Karpas-422 (cell line): ENCODE measurements around the gene ATXN7L1. TPM values are rescaled to one million over a fixed set of nuclear protein-coding genes. Genes with fewer than 3 reads are reported as not detected.
A peak's percentile ranks its signal among the peaks of the same experiment; 100 is the strongest.
"Not testable (repeated sequence)": the region's sequence is repeated elsewhere in the genome, so short reads cannot be mapped to it uniquely, and the experiment has no call there.

Source experiments
- DNase-seq: peaks from one replicate; pipeline ENCODE4 v3.0.0-alpha.2; 2015
- H2AFZ ChIP-seq: fragments of 200-600 bp; sonication (generic); 2 replicates; pipeline ENCODE4 v1.6.1; 2014; ENCODE audit warnings: antibody characterized with exemption, low read length, mixed read lengths
- H3K27ac ChIP-seq: fragments of 200-600 bp; sonication (generic); 2 replicates; pipeline ENCODE4 v1.5.1; 2014; ENCODE audit warnings: mild to moderate bottlenecking, low read length, moderate library complexity
- H3K27me3 ChIP-seq: fragments of 200-600 bp; sonication (generic); 2 replicates; pipeline ENCODE4 v1.6.1; 2014; ENCODE audit warnings: low read length, mixed read lengths
- H3K36me3 ChIP-seq: fragments of 200-600 bp; sonication (generic); 2 replicates; pipeline ENCODE4 v1.6.1; 2014; ENCODE audit warnings: low read length, mixed read lengths; ENCODE audit not compliant: insufficient read depth
- H3K4me1 ChIP-seq: fragments of 200-600 bp; sonication (generic); 2 replicates; pipeline ENCODE4 v1.6.1; 2014; ENCODE audit warnings: mild to moderate bottlenecking, low read length, mixed read lengths
- H3K4me2 ChIP-seq: fragments of 200-600 bp; sonication (generic); 2 replicates; pipeline ENCODE4 v1.6.1; 2014; ENCODE audit warnings: low read length, low read depth, mild to moderate bottlenecking; ENCODE audit not compliant: poor library complexity, severe bottlenecking
- H3K4me3 ChIP-seq: fragments of 200-600 bp; sonication (generic); 2 replicates; pipeline ENCODE4 v1.5.1; 2014; ENCODE audit warnings: mild to moderate bottlenecking, antibody characterized with exemption, low read length, mixed read lengths
- H3K79me2 ChIP-seq: fragments of 200-600 bp; sonication (generic); 2 replicates; pipeline ENCODE4 v1.6.1; 2014; ENCODE audit warnings: mild to moderate bottlenecking, low read length, mixed read lengths
- H3K9ac ChIP-seq: fragments of 200-600 bp; sonication (generic); 2 replicates; pipeline ENCODE4 v1.6.0; 2014; ENCODE audit warnings: low read length
- H3K9me2 ChIP-seq: fragments of 200-600 bp; sonication (generic), shearing (Covaris generic); replicated peaks from 2 replicates; pipeline ENCODE4 v1.6.0; 2014; ENCODE audit warnings: mild to moderate bottlenecking, low read length, moderate library complexity; ENCODE audit not compliant: insufficient read depth
- H3K9me3 ChIP-seq: fragments of 300-700, 200-600 bp; sonication (generic); 2 replicates; pipeline ENCODE4 v1.6.1; 2014; ENCODE audit warnings: low read length, mixed read lengths
- H4K20me1 ChIP-seq: fragments of 200-600 bp; sonication (generic); 2 replicates; pipeline ENCODE4 v1.6.1; 2014; ENCODE audit warnings: mild to moderate bottlenecking, antibody characterized with exemption, low read length, low read depth; ENCODE audit not compliant: insufficient read depth
- total RNA-seq: library from RNA; depleted of rRNA; stranded (reverse); fragments of >200 nt; shearing (Covaris generic); gene quantifications from 2 replicates; pipeline ENCODE4 v1.2.3, GENCODE V29; 2014; ENCODE audit warnings: low replicate concordance

ATXN7L1 gene
- total RNA-seq, 1 experiment from 2014 or later = not detected

DNA sequence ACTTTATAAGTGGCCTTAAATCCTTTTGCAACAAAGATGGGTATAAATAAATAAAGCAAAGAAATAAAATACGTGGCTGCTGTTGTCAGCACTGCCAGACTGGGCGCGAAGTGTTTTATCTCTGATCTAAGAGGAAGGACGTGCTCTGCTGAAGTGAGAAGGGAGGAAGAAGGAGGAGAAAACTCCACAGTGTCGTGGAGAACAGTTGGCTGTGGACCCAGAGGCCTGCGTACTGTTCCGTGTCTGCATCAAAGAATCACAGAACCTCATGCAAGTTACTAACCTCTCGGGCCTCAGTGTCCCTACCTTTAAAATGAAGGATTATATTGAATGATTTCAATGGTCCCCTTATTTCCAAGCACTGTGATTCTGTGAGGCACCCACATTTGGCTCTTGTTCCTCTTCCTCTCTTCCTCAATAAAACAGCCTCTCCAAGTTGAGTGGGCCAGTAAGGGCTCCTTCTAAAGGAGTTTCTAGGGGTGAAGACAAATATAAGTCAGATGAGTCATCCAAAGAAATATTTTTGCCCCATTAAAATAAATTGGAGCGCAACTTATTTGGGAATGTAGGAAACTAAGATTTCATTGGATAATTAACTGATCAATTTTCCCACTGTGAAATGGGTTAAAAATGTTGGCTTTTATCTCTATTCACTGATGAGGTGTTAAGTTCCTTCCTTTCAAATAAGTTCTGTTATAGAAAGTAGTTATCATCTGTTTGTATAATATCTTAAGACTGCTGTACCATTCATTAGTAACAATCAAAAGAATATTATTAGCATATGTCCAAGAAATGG, 168.2 kb downstream of the ATXN7L1 start:
- Histone ChIP-seq H3K4me3 (no peak overlapping the region), H3K4me1 (no peaks in the 10 kb centered on the region), H4K20me1 (no peaks in the 10 kb centered on the region), H3K9me3 (peaks cover 10% of the 10 kb centered on the region; the same call in 1 of the 2 replicates), H2AFZ (no peak overlapping the region), H3K4me2 (no peak overlapping the region), H3K9me2 (no peaks in the 10 kb centered on the region), H3K79me2 (no peaks in the 10 kb centered on the region), H3K27ac (no peak overlapping the region), H3K36me3 (no peaks in the 10 kb centered on the region), H3K9ac (no peak overlapping the region), H3K27me3 (no peaks in the 10 kb centered on the region)
- no peak for DNase-seq

DNA sequence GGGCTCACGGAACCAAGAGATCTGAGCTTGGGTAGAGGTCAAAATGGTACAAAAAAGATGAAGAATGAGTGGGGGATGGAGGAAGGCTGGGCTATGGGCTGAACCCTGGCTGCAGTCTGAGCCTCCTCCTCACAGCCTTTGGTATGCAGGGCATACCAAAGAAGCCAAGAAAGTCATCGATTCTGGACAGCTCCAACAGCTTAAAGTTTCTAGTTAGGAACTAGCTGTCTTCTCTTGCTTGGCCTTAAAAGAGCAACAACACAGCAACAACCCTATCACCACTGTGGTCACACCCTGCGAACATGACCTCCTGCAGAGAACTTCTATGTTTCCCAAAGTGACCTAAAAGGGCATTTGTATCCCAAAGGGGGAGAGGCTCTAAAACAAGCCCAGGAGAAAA, 169.0 kb downstream of the ATXN7L1 start:
- DNase-seq = no peak
- no peaks in the 10 kb centered on the region for H3K9me2 ChIP-seq

DNA sequence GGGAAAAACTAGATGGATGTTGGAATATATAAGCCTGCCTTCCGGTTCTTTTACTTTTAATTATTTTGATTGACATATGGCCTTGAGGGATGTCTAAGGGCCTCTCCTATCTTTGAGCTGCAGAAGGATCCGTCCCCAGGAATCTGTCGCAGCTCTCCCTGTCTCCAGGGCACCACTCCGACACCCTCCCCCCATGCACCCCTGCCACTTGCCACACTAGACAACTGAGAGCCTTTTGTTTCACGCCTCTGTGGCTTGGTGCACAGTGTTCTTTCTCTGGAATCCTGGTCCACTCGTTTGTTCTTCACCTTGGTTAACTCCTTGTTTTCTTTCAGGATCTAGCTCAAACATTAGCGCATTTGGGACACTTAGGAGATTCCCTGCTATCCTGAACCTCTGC, 171.0 kb downstream of the ATXN7L1 start:
- no peaks in the 10 kb centered on the region for H3K79me2 ChIP-seq
- H3K4me3 ChIP-seq = no peak overlapping the region
- no peaks in the 10 kb centered on the region for H3K27me3 ChIP-seq
- no peaks in the 10 kb centered on the region for H3K9me3 ChIP-seq
- H3K9me2 ChIP-seq = no peaks in the 10 kb centered on the region
- H3K4me1 ChIP-seq = no peaks in the 10 kb centered on the region
- no peak for DNase-seq
- H3K9ac ChIP-seq = no peak overlapping the region
- no peak overlapping the region for H3K4me2 ChIP-seq
- H3K27ac ChIP-seq = no peak overlapping the region
- H4K20me1 ChIP-seq = no peaks in the 10 kb centered on the region
- H2AFZ ChIP-seq = no peak overlapping the region
- H3K36me3 ChIP-seq = no peaks in the 10 kb centered on the region

More for the DNA sequence above, 169.0 kb downstream of the ATXN7L1 start:
- H3K4me2 ChIP-seq = no peak overlapping the region
- H3K9me3 ChIP-seq = peaks cover 10% of the 10 kb centered on the region; the same call in 1 of the 2 replicates
- no peaks in the 10 kb centered on the region for H3K79me2 ChIP-seq
- H3K4me3 ChIP-seq = no peak overlapping the region
- H3K27ac ChIP-seq = no peak overlapping the region
- no peaks in the 10 kb centered on the region for H4K20me1 ChIP-seq
- H3K4me1 ChIP-seq = no peaks in the 10 kb centered on the region
- no peak overlapping the region for H2AFZ ChIP-seq
- no peak overlapping the region for H3K9ac ChIP-seq
- no peaks in the 10 kb centered on the region for H3K36me3 ChIP-seq
- no peaks in the 10 kb centered on the region for H3K27me3 ChIP-seq

- Histone ChIP-seq H3K79me2 (no peaks in the 10 kb centered on the region), H3K4me1 (no peaks in the 10 kb centered on the region), H3K4me3 (no peak overlapping the region), H2AFZ (no peak overlapping the region), H3K27ac (no peak overlapping the region), H3K36me3 (no peaks in the 10 kb centered on the region), H3K4me2 (no peak overlapping the region), H3K9me3 (no peaks in the 10 kb centered on the region), H4K20me1 (no peaks in the 10 kb centered on the region), H3K27me3 (no peaks in the 10 kb centered on the region), H3K9me2 (no peaks in the 10 kb centered on the region), H3K9ac (no peak overlapping the region)
- peak; percentile 6 for DNase-seq
Measured at GRCh38 chr7:105703207-105703930, 173.0 kb downstream of the ATXN7L1 start.

DNA sequence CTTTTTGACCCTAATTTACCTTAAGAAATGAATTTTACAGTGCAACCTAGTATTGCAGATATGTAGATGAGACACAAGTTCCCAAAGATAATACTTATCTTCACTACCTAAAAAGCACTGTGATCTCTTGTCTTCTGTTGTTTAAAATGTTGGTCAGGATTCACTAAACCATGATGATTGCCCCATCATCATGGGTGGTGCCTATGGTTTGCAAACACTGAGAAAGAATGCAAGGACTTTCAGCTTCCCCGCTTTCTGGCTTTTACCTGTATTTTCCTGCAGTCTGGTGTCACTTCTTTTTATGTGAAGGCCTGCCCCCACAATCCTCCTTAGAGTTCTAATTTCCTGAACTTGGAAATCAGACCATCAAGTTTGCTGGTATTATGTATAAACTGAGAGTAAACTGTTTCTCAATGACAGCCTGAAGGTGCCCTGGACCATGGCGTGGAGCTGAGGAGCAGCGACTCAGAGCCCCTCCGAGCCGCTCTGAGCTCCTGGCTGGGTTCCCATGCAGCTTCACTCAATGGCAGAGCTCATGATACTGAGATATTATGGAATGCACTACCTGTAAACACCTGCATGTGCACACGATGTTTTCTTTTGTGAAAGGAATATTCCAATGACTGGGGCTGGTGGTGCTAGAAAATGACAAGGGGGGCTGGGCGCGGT, 176.7 kb downstream of the ATXN7L1 start:
- Histone ChIP-seq H3K27me3 (no peaks in the 10 kb centered on the region), H3K9me2 (no peaks in the 10 kb centered on the region), H3K4me3 (no peak overlapping the region), H4K20me1 (no peaks in the 10 kb centered on the region), H3K4me2 (no peak overlapping the region), H3K36me3 (no peaks in the 10 kb centered on the region), H3K27ac (no peak overlapping the region), H3K9me3 (no peaks in the 10 kb centered on the region), H3K9ac (no peak overlapping the region), H3K79me2 (no peaks in the 10 kb centered on the region), H3K4me1 (no peaks in the 10 kb centered on the region), H2AFZ (no peak overlapping the region)
- DNase-seq = no peak

DNA sequence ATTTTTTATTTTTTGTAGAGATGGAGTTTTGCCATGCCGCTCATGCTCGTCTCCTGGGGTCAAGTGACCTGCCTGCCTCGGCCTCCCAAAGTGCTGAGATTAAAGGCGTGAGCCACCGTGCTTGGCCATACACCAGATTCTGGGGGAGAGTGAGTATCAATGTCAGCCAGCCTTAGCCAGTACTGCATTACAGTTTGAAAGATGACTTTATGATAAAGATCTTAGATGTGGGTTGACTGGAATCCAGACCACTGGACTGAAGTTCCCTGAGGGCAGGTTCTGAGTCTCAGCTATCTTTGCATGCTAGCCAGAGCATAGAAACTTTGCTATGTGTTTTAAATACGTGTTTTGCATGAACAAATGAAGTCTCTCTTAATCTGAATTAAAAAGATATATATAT, 177.9 kb downstream of the ATXN7L1 start:
- Histone ChIP-seq H2AFZ (no peak overlapping the region), H3K9ac (no peak overlapping the region), H4K20me1 (no peaks in the 10 kb centered on the region), H3K79me2 (no peaks in the 10 kb centered on the region), H3K27me3 (no peaks in the 10 kb centered on the region), H3K27ac (no peak overlapping the region), H3K9me3 (no peaks in the 10 kb centered on the region), H3K4me3 (no peak overlapping the region), H3K9me2 (no peaks in the 10 kb centered on the region), H3K4me1 (no peaks in the 10 kb centered on the region), H3K36me3 (no peaks in the 10 kb centered on the region), H3K4me2 (no peak overlapping the region)
- no peak for DNase-seq

- no peak for DNase-seq
- Histone ChIP-seq H4K20me1 (no peaks in the 10 kb centered on the region), H3K36me3 (no peaks in the 10 kb centered on the region), H3K9me2 (no peaks in the 10 kb centered on the region), H3K79me2 (no peaks in the 10 kb centered on the region), H3K4me3 (no peak overlapping the region), H3K9ac (no peak overlapping the region), H3K27me3 (no peaks in the 10 kb centered on the region), H3K27ac (no peak overlapping the region), H3K4me2 (no peak overlapping the region), H2AFZ (no peak overlapping the region), H3K9me3 (no peaks in the 10 kb centered on the region), H3K4me1 (no peaks in the 10 kb centered on the region)
Measured at GRCh38 chr7:105697753-105698152, 178.6 kb downstream of the ATXN7L1 start.

DNA sequence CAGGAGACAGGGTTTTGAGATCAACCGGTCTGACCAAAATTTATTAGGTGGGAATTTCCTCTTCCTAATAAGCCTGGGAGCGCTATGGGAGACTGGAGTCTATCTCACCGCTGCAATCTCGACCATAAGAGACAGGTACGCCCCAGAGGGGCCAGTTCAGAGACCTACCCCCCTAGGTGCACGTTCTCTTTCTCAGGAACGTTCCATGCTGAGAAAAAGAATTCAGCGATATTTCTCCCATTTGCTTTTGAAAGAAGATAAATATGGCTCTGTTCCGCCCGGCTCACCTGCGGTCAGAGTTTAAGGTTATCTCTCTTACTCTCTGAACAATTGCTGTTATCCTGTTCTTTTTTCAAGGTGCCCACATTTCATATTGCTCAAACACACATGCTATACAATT, 179.2 kb downstream of the ATXN7L1 start:
- H3K27ac ChIP-seq, H3K27me3 ChIP-seq: not testable (repeated sequence)

More for the DNA sequence above, 179.2 kb downstream of the ATXN7L1 start:
- DNase-seq, H3K4me2 ChIP-seq, H3K4me1 ChIP-seq, H4K20me1 ChIP-seq, H3K9me2 ChIP-seq, H3K36me3 ChIP-seq, H3K9ac ChIP-seq, H3K9me3 ChIP-seq, H2AFZ ChIP-seq, H3K79me2 ChIP-seq, H3K4me3 ChIP-seq: not testable (repeated sequence)
